ENCODE results near the gene EIF2S3.

DNA sequence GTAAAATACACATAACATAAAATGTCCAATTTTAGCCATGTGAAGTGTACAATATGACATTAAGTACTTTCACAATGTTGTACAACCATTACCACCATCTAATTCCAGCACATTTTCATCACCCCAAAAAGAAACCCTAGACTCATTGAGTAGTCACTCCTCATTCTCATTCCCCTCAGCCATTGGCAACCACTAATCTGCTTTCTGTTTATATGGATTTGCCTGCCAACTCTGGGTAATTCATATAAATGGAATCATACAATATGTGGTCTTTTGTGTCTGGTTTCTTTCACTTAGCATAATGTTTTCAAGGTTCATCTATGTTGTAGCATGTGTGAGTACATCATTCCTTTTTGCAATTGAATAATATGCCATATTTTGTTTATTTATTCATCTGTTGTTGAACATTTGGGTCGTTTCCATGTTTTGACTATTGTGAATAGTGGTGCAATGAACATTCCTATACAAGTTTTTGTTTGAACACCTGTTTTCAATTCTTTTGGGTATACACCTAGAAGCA, 43.0 kb downstream of the EIF2S3 start:
- TF ChIP-seq POLR2A (IDR thresholded peaks at IDR 0.05) = no peak
- TF ChIP-seq, protein P1, sequence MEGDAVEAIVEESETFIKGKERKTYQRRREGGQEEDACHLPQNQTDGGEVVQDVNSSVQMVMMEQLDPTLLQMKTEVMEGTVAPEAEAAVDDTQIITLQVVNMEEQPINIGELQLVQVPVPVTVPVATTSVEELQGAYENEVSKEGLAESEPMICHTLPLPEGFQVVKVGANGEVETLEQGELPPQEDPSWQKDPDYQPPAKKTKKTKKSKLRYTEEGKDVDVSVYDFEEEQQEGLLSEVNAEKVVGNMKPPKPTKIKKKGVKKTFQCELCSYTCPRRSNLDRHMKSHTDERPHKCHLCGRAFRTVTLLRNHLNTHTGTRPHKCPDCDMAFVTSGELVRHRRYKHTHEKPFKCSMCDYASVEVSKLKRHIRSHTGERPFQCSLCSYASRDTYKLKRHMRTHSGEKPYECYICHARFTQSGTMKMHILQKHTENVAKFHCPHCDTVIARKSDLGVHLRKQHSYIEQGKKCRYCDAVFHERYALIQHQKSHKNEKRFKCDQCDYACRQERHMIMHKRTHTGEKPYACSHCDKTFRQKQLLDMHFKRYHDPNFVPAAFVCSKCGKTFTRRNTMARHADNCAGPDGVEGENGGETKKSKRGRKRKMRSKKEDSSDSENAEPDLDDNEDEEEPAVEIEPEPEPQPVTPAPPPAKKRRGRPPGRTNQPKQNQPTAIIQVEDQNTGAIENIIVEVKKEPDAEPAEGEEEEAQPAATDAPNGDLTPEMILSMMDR (IDR thresholded peaks at IDR 0.05) = no peak

All from esophagus squamous epithelium (tissue), 4 donors.